Pericardium fibroblast (primary cell): ENCODE results near the gene CTTNBP2. TPM values are rescaled to one million over a fixed set of nuclear protein-coding genes. Genes with fewer than 3 reads are reported as not detected.

Experiments used
- total RNA-seq: library from RNA; depleted of rRNA; stranded (reverse); fragments of >200 nt; gene quantifications from 2 replicates; pipeline ENCODE4 v1.2.3, GENCODE V29; 2015

CTTNBP2 gene
- 0.35 TPM in 1 of 2 replicates, not detected in the other for total RNA-seq

GRCh38 chr7:117873310-117874190 is at the start of gene CTTNBP2:
TSS of gene CTTNBP2 (minus strand) at chr7:117873441. CDS start at chr7:117873415, 26 bp downstream.

